ENCODE measurements around the gene PARPBP. TPM values are rescaled to one million over a fixed set of nuclear protein-coding genes. Genes with fewer than 3 reads are reported as not detected.

PARPBP gene
- total and polyA plus RNA-seq, 2 donors (not counting 1 experiment from before 2014, with no cell fraction given) = 1.2 to 5.2 TPM

- no peak overlapping the region for H3K4me2 ChIP-seq (replicated peaks; ENCODE audit: low read depth, low read length, poor library complexity, severe bottlenecking)
- no peaks in the 10 kb centered on the region for H3K9me3 ChIP-seq (ENCODE audit: control extremely low read depth in 1 of 3, control insufficient read depth in 2 of 3, insufficient read depth in 1 of 3, low read length in 2 of 3)
- H3K4me1 ChIP-seq (ENCODE audit: control insufficient read depth in 2 of 2, insufficient read depth in 2 of 2, low read length in 2 of 2) = no peaks in the 10 kb centered on the region
- DNase-seq = peak; percentile 3
- no peak overlapping the region for H2AFZ ChIP-seq (ENCODE audit: insufficient read depth, low read depth, low read length, poor library complexity, severe bottlenecking)
- ATAC-seq (ENCODE audit: low read depth) = no peak
- no peak overlapping the region for H3K9ac ChIP-seq (ENCODE audit: low read length)
- H3K4me1 Mint-ChIP-seq = peaks cover 10% of the 10 kb centered on the region
- peaks cover 3% of the 10 kb centered on the region for H3K9me3 Mint-ChIP-seq (ENCODE audit: insufficient read depth)
- H4K20me1 ChIP-seq (ENCODE audit: control insufficient read depth, insufficient read depth, low read length, poor library complexity, severe bottlenecking) = no peaks in the 10 kb centered on the region
- H3K27ac Mint-ChIP-seq = no peak overlapping the region
- H3K27me3 Mint-ChIP-seq = no peaks in the 10 kb centered on the region
- CTCF ChIA-PET = no interaction called here
- no peak overlapping the region for H3K4me3 Mint-ChIP-seq
- no peaks in the 10 kb centered on the region for H3K36me3 ChIP-seq (replicated peaks in 1 of 2; ENCODE audit: control extremely low read depth in 1 of 2, control insufficient read depth in 1 of 2, extremely low read depth in 1 of 2, insufficient read depth in 2 of 2, low read length in 1 of 2)
- no peak for TF ChIP-seq EZH2 (IDR thresholded peaks at IDR 0.05; ENCODE audit: borderline replicate concordance, insufficient read depth, low read depth, low read length, poor library complexity, severe bottlenecking)
- TF ChIP-seq CTCF (IDR thresholded peaks at IDR 0.05) = no peak
- intact Hi-C loops (cut with micrococcal nuclease) = no loop called here
- WGBS (ENCODE audit: insufficient coverage) = no CpG with 5 or more reads among the region's 3 CpGs
- POLR2A ChIA-PET = no interaction called here
- H3K27me3 ChIP-seq (replicated peaks in 1 of 4; ENCODE audit: control extremely low read depth in 1 of 4, control insufficient read depth in 3 of 4, insufficient read depth in 4 of 4, low read length in 3 of 4) = no peaks in the 10 kb centered on the region
- H3K27ac ChIP-seq (ENCODE audit: low read length in 2 of 2) = no peak overlapping the region
- H3K4me3 ChIP-seq (ENCODE audit: control extremely low read depth in 1 of 5, extremely low read depth in 1 of 5, insufficient read depth in 1 of 5, low read depth in 2 of 5, low read length in 4 of 5) = no peak overlapping the region
- H3K79me2 ChIP-seq (ENCODE audit: control insufficient read depth, insufficient read depth, low read length) = no peaks in the 10 kb centered on the region
Measured at GRCh38 chr12:102201436-102202061, 81.6 kb downstream of the PARPBP start.

GRCh38 chr12:102202556-102202955 is 82.6 kb downstream of the PARPBP start:
- ChIA-PET POLR2A (no interaction called here), CTCF (no interaction called here)
- Histone ChIP-seq H3K27me3 (replicated peaks in 1 of 4; ENCODE audit: control extremely low read depth in 1 of 4, control insufficient read depth in 3 of 4, insufficient read depth in 4 of 4, low read length in 3 of 4) (no peaks in the 10 kb centered on the region), H2AFZ (ENCODE audit: insufficient read depth, low read depth, low read length, poor library complexity, severe bottlenecking) (no peak overlapping the region), H3K9me3 (ENCODE audit: control extremely low read depth in 1 of 3, control insufficient read depth in 2 of 3, insufficient read depth in 1 of 3, low read length in 2 of 3) (no peaks in the 10 kb centered on the region), H3K4me2 (replicated peaks; ENCODE audit: low read depth, low read length, poor library complexity, severe bottlenecking) (no peak overlapping the region), H3K9ac (ENCODE audit: low read length) (no peak overlapping the region), H3K27ac (ENCODE audit: low read length in 2 of 2) (no peak overlapping the region), H4K20me1 (ENCODE audit: control insufficient read depth, insufficient read depth, low read length, poor library complexity, severe bottlenecking) (no peaks in the 10 kb centered on the region), H3K4me1 (ENCODE audit: control insufficient read depth in 2 of 2, insufficient read depth in 2 of 2, low read length in 2 of 2) (no peaks in the 10 kb centered on the region), H3K4me3 (ENCODE audit: control extremely low read depth in 1 of 5, extremely low read depth in 1 of 5, insufficient read depth in 1 of 5, low read depth in 2 of 5, low read length in 4 of 5) (no peak overlapping the region), H3K36me3 (replicated peaks in 1 of 2; ENCODE audit: control extremely low read depth in 1 of 2, control insufficient read depth in 1 of 2, extremely low read depth in 1 of 2, insufficient read depth in 2 of 2, low read length in 1 of 2) (no peaks in the 10 kb centered on the region), H3K79me2 (ENCODE audit: control insufficient read depth, insufficient read depth, low read length) (no peaks in the 10 kb centered on the region)
- ATAC-seq (ENCODE audit: low read depth) (no peak), DNase-seq (no peak)
- TF ChIP-seq EZH2 (IDR thresholded peaks at IDR 0.05; ENCODE audit: borderline replicate concordance, insufficient read depth, low read depth, low read length, poor library complexity, severe bottlenecking) = no peak
- TF ChIP-seq CTCF (IDR thresholded peaks at IDR 0.05) = no peak
- Mint-ChIP-seq H3K4me3 (no peak overlapping the region), H3K27me3 (no peaks in the 10 kb centered on the region), H3K27ac (no peak overlapping the region), H3K9me3 (ENCODE audit: insufficient read depth) (peaks cover 3% of the 10 kb centered on the region), H3K4me1 (peaks cover 10% of the 10 kb centered on the region)
- WGBS (ENCODE audit: insufficient coverage) = no CpG with 5 or more reads among the region's 4 CpGs
- intact Hi-C loops (cut with micrococcal nuclease) = no loop called here

All from B cell (primary cell).